ENCODE measurements around the gene SMIM11.
"Not testable (repeated sequence)": the region's sequence is repeated elsewhere in the genome, so short reads cannot be mapped to it uniquely, and the experiment has no call there.

Gene SMIM11

GRCh38 chr21:34429710-34430109, 54.4 kb downstream of the SMIM11 start:
- no CpG with 5 or more reads among the region's 5 CpGs for WGBS
- H3K4ac ChIP-seq (ENCODE audit: low read depth in 1 of 2, low read length in 2 of 2) = not testable (repeated sequence)

More at GRCh38 chr21:34429710-34430109, 54.4 kb downstream of the SMIM11 start:
- not testable (repeated sequence) for H3K4me2 ChIP-seq (ENCODE audit: low read length, poor library complexity, severe bottlenecking); H3K9ac ChIP-seq (ENCODE audit: low read length); H3K23ac ChIP-seq (ENCODE audit: low read length in 2 of 2); H3K9me3 ChIP-seq (ENCODE audit: control insufficient read depth, low read length); H3K79me1 ChIP-seq (replicated peaks; ENCODE audit: low read length, poor library complexity, severe bottlenecking); H3K14ac ChIP-seq (ENCODE audit: low read length in 2 of 2); H3K36me3 ChIP-seq (ENCODE audit: control insufficient read depth in 1 of 2, insufficient read depth in 2 of 2, low read depth in 1 of 2, low read length in 2 of 2); H3K4me1 ChIP-seq (ENCODE audit: control insufficient read depth, insufficient read depth, low read depth, low read length); H2BK15ac ChIP-seq (ENCODE audit: low read depth, poor library complexity, severe bottlenecking); H3K27me3 ChIP-seq (ENCODE audit: control insufficient read depth in 1 of 2, insufficient read depth in 1 of 2, low read length in 2 of 2); H4K8ac ChIP-seq (ENCODE audit: low read length); DNase-seq; H4K91ac ChIP-seq (ENCODE audit: low read length); H2BK120ac ChIP-seq (ENCODE audit: low read depth, low read length); H2BK5ac ChIP-seq (ENCODE audit: low read depth, low read length, poor library complexity, severe bottlenecking); H2AFZ ChIP-seq (ENCODE audit: low read depth, low read length); H2AK5ac ChIP-seq (ENCODE audit: low read length, severe bottlenecking); H3K4me3 ChIP-seq (ENCODE audit: insufficient read depth in 1 of 2, low read depth in 1 of 2, low read length in 2 of 2); H3K27ac ChIP-seq (ENCODE audit: low read length, poor library complexity, severe bottlenecking); H3K18ac ChIP-seq (ENCODE audit: low read depth in 1 of 2, low read length in 2 of 2); H2BK12ac ChIP-seq (ENCODE audit: low read length in 2 of 2)
